HG02571 (cell line): ENCODE measurements around the gene FIGLA.
"Not testable (repeated sequence)": the region's sequence is repeated elsewhere in the genome, so short reads cannot be mapped to it uniquely, and the experiment has no call there.

Experiments
- ATAC-seq: cut with Tn5 transposase; IDR thresholded peaks from one replicate; pipeline ENCODE4 v1.9.1; 2021; ENCODE audit warnings: mild to moderate bottlenecking, moderate library complexity; ENCODE audit not compliant: unreplicated experiment

The FIGLA gene

GRCh38 chr2:70747284-70747683, 43.2 kb downstream of the FIGLA start:
- ATAC-seq, result no peak

- no peak for ATAC-seq
Observed at GRCh38 chr2:70746094-70746974, 44.1 kb downstream of the FIGLA start.

- no peak for ATAC-seq
Observed at GRCh38 chr2:70745276-70745825, 45.1 kb downstream of the FIGLA start.

GRCh38 chr2:70744397-70744796, 46.0 kb downstream of the FIGLA start:
- ATAC-seq, result no peak

- no peak for ATAC-seq
Observed at GRCh38 chr2:70743677-70744076, 46.8 kb downstream of the FIGLA start.

- ATAC-seq, result no peak
Observed at GRCh38 chr2:70743068-70743467, 47.4 kb downstream of the FIGLA start.

- not testable (repeated sequence) for ATAC-seq
Observed at GRCh38 chr2:70739492-70739891, 51.0 kb downstream of the FIGLA start.

GRCh38 chr2:70738159-70738558, 52.3 kb downstream of the FIGLA start:
- no peak for ATAC-seq

- no peak for ATAC-seq
Observed at GRCh38 chr2:70735071-70735470, 55.4 kb downstream of the FIGLA start.

GRCh38 chr2:70733646-70734180, 56.7 kb downstream of the FIGLA start:
- ATAC-seq, result no peak

- ATAC-seq, result no peak
Observed at GRCh38 chr2:70732766-70733645, 57.4 kb downstream of the FIGLA start.

GRCh38 chr2:70730730-70731129, 59.7 kb downstream of the FIGLA start:
- no peak for ATAC-seq

- no peak for ATAC-seq
Observed at GRCh38 chr2:70729647-70730046, 60.8 kb downstream of the FIGLA start.

GRCh38 chr2:70728128-70728527, 62.3 kb downstream of the FIGLA start:
- no peak for ATAC-seq
